Activated T-cell treated with anti-CD3 and anti-CD28 coated beads, Interleukin-2, amount 50 U/mL, for 24 hours (primary cell): ENCODE measurements around the gene PPY.
"Not testable (repeated sequence)": the region's sequence is repeated elsewhere in the genome, so short reads cannot be mapped to it uniquely, and the experiment has no call there.

Experiments
- DNase-seq: peaks from one replicate; pipeline ENCODE4 v3.0.0-alpha.2; 2020
- H3K27ac Mint-ChIP-seq: 2 replicates; pipeline ENCODE4 v1.8.0; 2020; ENCODE audit warnings: mild to moderate bottlenecking, mixed read lengths
- H3K27me3 Mint-ChIP-seq: 2 replicates; pipeline ENCODE4 v1.8.0; 2020; ENCODE audit warnings: mixed read lengths
- H3K36me3 Mint-ChIP-seq: 2 replicates; pipeline ENCODE4 v1.8.0; 2020; ENCODE audit warnings: low read depth, mixed read lengths
- H3K4me1 Mint-ChIP-seq: 2 replicates; pipeline ENCODE4 v1.8.0; 2020; ENCODE audit warnings: low read depth, mixed read lengths
- H3K4me3 Mint-ChIP-seq: 2 replicates; pipeline ENCODE4 v1.8.0; 2020; ENCODE audit warnings: mild to moderate bottlenecking, moderate library complexity, mixed read lengths
- H3K9me3 Mint-ChIP-seq: 2 replicates; pipeline ENCODE4 v1.8.0; 2020; ENCODE audit warnings: mixed read lengths

The PPY gene

GRCh38 chr17:43952351-43952723 is 10.1 kb upstream of the PPY start:
- Mint-ChIP-seq H3K27me3 (peaks cover 60% of the 10 kb centered on the region), H3K36me3 (no peaks in the 10 kb centered on the region), H3K9me3 (no peaks in the 10 kb centered on the region), H3K4me3 (no peak overlapping the region), H3K4me1 (peaks cover 3% of the 10 kb centered on the region), H3K27ac (no peak overlapping the region)
- no peak for DNase-seq

DNA sequence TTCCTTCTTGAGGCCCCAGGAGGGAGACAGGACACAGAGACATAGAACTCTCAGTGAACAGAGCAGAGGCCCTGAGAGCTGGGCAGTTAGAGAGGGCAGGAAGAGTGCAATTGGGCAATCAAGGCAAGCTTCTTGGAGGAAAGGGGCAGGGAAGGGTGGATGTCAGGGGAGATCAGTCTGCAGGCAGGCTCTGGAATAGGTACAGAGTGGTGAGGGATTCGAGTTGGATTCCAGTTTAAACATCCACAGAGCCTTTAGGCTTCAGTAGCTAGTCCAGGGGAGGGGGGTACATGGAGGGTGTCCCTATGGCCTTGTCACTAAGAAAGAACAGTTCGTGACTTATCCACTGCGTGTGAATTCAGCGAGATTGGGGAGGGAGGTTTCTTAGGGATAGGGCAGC is 9.5 kb upstream of the PPY start:
- Mint-ChIP-seq H3K27ac (no peak overlapping the region), H3K4me1 (peaks cover 3% of the 10 kb centered on the region), H3K27me3 (peaks cover 60% of the 10 kb centered on the region), H3K4me3 (no peak overlapping the region), H3K36me3 (no peaks in the 10 kb centered on the region), H3K9me3 (no peaks in the 10 kb centered on the region)
- DNase-seq = no peak

GRCh38 chr17:43950554-43950953 is 8.3 kb upstream of the PPY start:
- Mint-ChIP-seq H3K4me3 (no peak overlapping the region), H3K9me3 (no peaks in the 10 kb centered on the region), H3K27ac (no peak overlapping the region), H3K4me1 (peaks cover 3% of the 10 kb centered on the region), H3K27me3 (peaks cover 56% of the 10 kb centered on the region), H3K36me3 (no peaks in the 10 kb centered on the region)
- DNase-seq = no peak

DNA sequence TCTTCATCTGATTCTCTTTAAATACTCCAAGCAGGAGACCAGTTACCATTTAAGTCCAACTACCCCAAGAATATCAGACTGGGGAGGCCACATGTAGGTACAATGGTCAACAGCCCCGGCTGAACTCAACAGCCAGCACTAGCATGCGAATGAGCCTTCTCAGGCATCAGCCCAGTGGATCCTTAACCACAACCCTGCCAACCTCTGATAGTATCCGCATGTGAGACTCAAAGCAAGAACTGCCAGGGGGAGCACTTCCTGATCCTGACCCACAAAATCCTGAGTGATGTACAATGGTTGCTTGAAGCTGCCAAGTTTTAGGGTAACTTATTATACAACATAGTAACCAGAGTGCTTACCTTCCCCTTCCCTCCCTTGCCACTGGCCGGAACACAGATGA is 7.5 kb upstream of the PPY start:
- no peaks in the 10 kb centered on the region for H3K36me3 Mint-ChIP-seq
- H3K4me1 Mint-ChIP-seq = peaks cover 7% of the 10 kb centered on the region
- peaks cover 51% of the 10 kb centered on the region for H3K27me3 Mint-ChIP-seq
- no peak overlapping the region for H3K4me3 Mint-ChIP-seq
- H3K27ac Mint-ChIP-seq = no peak overlapping the region
- no peaks in the 10 kb centered on the region for H3K9me3 Mint-ChIP-seq
- no peak for DNase-seq

DNA sequence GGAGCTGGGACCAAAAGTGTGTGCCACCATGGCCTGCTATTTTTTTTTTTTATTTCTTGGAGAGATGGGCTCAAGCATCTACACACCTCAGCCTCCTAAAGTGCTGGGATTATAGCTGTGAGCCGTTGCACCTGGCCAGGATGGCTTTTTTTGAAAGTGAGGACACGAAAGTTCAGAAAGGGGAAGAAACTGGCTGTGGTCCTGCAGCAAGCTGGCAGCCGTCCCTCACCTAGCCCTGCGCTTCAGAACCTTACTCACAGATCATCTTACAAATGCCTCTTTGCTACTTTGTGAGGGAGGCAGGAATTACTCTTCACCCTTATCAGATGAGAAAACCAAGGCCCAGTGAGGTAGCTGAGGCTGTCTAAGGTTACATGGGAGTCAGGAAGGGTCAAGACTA is 4.5 kb upstream of the PPY start:
- no peak overlapping the region for H3K4me3 Mint-ChIP-seq
- no peak for DNase-seq
- H3K9me3 Mint-ChIP-seq = no peaks in the 10 kb centered on the region

DNA sequence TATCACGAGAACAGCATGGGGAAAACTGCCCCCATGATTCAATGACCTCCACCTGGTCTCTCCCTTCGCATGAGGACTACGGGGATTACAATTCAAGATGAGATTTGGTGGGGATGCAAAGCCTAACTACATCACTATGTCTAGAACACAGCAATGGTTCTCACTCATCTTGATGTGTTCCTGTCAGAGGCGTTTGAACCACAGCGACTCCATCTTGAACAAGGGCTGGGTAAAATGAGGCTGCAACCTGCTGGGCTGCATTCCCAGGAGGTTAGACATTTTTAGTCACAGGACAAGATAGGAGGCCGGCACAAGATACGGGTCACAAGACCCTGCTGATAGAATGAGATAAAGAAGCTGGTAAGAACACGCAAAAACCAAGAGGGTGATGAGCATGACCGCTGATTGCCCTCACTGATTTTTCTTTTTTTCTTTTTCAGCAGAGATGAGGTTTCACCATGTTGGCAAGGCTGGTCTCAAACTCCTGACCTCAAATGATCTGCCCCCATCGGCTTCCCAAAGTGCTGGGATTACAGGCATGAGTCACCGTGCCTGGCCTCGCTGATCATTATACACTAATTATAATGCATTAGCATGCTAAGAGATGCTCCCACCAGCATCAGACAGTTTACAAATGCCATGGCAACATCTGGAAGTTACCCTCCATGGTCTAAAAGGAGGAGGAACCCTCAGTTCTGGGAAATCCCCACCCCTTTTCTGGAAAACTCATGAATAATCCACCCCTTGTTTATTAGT is 3.0 kb upstream of the PPY start:
- no peaks in the 10 kb centered on the region for H3K36me3 Mint-ChIP-seq
- no peaks in the 10 kb centered on the region for H3K9me3 Mint-ChIP-seq
- DNase-seq = no peak
- no peak overlapping the region for H3K4me3 Mint-ChIP-seq
- peaks cover 13% of the 10 kb centered on the region for H3K27me3 Mint-ChIP-seq
- no peak overlapping the region for H3K27ac Mint-ChIP-seq
- peaks cover 11% of the 10 kb centered on the region for H3K4me1 Mint-ChIP-seq

More for the DNA sequence above, 4.5 kb upstream of the PPY start:
- H3K4me1 Mint-ChIP-seq = peaks cover 11% of the 10 kb centered on the region
- peaks cover 26% of the 10 kb centered on the region for H3K27me3 Mint-ChIP-seq
- no peaks in the 10 kb centered on the region for H3K36me3 Mint-ChIP-seq
- H3K27ac Mint-ChIP-seq = no peak overlapping the region

- Mint-ChIP-seq H3K27ac (no peak overlapping the region), H3K9me3 (no peaks in the 10 kb centered on the region), H3K4me3 (no peak overlapping the region), H3K36me3 (no peaks in the 10 kb centered on the region), H3K27me3 (peaks cover 10% of the 10 kb centered on the region), H3K4me1 (peaks cover 20% of the 10 kb centered on the region)
- DNase-seq = peak; percentile 44
These were observed 1.6 kb downstream of the PPY start for GRCh38 chr17:43940630-43941029.

- Mint-ChIP-seq H3K27ac (no peak overlapping the region), H3K9me3 (no peaks in the 10 kb centered on the region), H3K4me3 (no peak overlapping the region), H3K27me3 (peaks cover 10% of the 10 kb centered on the region), H3K4me1 (peaks cover 17% of the 10 kb centered on the region), H3K36me3 (no peaks in the 10 kb centered on the region)
- DNase-seq = no peak
These were observed 2.4 kb downstream of the PPY start for GRCh38 chr17:43939886-43940285.

- not testable (repeated sequence) for H3K9me3 Mint-ChIP-seq, H3K27ac Mint-ChIP-seq, H3K36me3 Mint-ChIP-seq, DNase-seq, H3K4me3 Mint-ChIP-seq
- Mint-ChIP-seq H3K27me3 (peaks cover 10% of the 10 kb centered on the region), H3K4me1 (peaks cover 14% of the 10 kb centered on the region)
These were observed 2.8 kb downstream of the PPY start for GRCh38 chr17:43939452-43939851.

DNA sequence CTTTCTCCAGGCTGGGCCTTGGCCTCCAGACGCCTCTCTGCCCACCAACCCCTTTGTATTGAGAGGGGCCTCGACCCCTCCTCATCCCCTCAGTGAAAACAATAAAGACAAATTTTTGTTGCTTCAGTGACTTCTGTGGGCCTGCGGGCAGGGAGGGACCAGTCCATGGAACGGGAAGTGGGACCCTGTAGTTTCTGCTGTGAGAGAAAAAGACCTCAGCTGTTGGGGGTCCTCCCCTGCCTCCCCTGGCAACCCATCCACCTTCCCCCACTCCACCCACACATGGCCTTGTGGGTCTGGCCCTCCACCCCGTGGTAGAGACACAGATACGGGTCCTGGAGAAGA is 3.5 kb downstream of the PPY start:
- no peaks in the 10 kb centered on the region for H3K9me3 Mint-ChIP-seq
- no peak overlapping the region for H3K27ac Mint-ChIP-seq
- peaks cover 10% of the 10 kb centered on the region for H3K27me3 Mint-ChIP-seq
- no peaks in the 10 kb centered on the region for H3K36me3 Mint-ChIP-seq
- no peak overlapping the region for H3K4me3 Mint-ChIP-seq
- DNase-seq = no peak
- peaks cover 9% of the 10 kb centered on the region for H3K4me1 Mint-ChIP-seq

DNA sequence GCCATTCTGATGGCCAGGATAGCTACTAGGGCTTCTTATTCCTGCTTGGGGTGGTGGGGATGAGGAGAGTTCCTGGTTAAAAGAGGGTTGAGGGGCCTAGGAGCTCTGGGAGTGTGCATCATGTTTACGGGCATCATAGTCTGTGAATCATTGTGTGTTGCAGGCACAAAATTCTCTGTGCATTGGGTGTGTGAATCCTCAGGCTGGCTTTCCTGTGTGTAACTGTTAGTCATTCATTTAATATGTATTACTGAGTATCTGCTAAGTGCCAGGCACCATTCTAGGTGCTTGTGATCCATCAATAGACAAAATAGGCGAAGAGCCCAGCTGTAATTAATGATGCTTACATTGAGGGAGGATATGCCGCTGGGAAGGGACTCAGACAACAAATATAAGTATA is 5.8 kb downstream of the PPY start:
- peaks cover 10% of the 10 kb centered on the region for H3K27me3 Mint-ChIP-seq
- no peaks in the 10 kb centered on the region for H3K9me3 Mint-ChIP-seq
- no peak overlapping the region for H3K4me3 Mint-ChIP-seq
- no peak for DNase-seq
- no peak overlapping the region for H3K27ac Mint-ChIP-seq
- H3K4me1 Mint-ChIP-seq = peaks cover 9% of the 10 kb centered on the region
- no peaks in the 10 kb centered on the region for H3K36me3 Mint-ChIP-seq

- Mint-ChIP-seq H3K36me3 (no peaks in the 10 kb centered on the region), H3K27me3 (peaks cover 10% of the 10 kb centered on the region), H3K4me3 (no peak overlapping the region), H3K4me1 (peaks cover 9% of the 10 kb centered on the region), H3K27ac (no peak overlapping the region), H3K9me3 (no peaks in the 10 kb centered on the region)
- DNase-seq = no peak
These were observed 6.4 kb downstream of the PPY start for GRCh38 chr17:43935926-43936261.

DNA sequence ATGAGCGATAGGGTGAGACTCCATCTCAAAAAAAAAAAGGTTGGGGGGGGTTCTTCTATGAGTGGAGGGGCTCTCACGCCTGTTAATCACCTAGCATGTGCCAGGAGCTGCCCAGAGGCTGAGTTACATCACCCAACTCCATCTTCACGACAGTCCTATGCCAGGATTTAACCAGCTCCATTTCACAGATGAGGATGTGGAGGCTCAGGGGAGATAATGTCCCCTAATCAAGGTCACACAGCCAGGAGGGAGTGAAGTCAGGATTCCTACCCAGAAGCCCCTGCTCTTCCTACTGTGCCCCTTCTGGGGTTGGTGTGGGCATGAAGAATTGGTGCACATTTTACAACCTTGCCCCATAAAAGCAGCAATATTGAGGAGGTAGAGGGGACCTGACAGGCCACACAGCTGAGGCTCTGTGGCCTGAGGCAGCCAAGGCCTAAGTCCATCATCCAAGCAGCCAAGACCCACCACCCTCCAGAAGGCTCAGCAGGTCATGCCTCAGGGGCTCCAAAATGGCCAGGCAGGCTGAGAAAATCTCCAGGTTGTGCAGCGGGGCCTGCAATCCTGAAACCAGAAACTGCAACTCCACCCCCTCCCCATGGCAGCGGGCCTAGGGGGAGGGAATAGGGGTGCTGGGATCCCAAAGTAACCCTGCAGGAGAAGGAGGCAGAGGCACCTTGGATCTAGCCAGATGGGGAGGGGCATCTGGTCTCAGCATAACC is 6.9 kb downstream of the PPY start:
- Mint-ChIP-seq H3K27me3 (peaks cover 10% of the 10 kb centered on the region), H3K4me1 (peaks cover 9% of the 10 kb centered on the region), H3K36me3 (no peaks in the 10 kb centered on the region), H3K9me3 (no peaks in the 10 kb centered on the region), H3K27ac (no peak overlapping the region), H3K4me3 (no peak overlapping the region)
- no peak for DNase-seq

- Mint-ChIP-seq H3K36me3 (no peaks in the 10 kb centered on the region), H3K4me3 (no peak overlapping the region), H3K27me3 (peaks cover 2% of the 10 kb centered on the region), H3K4me1 (peaks cover 14% of the 10 kb centered on the region), H3K9me3 (no peaks in the 10 kb centered on the region), H3K27ac (no peak overlapping the region)
- DNase-seq = no peak
These were observed 9.4 kb downstream of the PPY start for GRCh38 chr17:43932923-43933322.

DNA sequence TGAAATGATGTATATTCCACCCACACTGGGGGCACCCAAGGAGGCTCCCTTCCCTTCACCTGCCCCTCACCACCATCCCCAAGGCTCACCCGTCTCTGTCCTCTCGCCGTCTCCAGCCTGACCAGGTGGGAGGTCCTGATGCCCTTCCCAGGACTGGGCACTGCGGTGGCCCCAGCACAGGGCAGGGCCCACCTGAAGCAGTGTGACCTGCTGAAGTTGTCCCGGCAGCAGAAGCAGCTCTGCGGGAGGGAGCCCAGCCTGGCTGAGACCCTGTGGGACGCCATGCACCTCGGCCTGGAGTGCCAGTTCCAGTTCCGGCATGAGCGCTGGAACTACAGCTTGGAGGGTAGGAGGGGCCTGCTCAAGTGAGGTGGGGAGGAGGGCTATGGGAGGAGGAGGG is 9.9 kb downstream of the PPY start:
- Mint-ChIP-seq H3K9me3 (no peaks in the 10 kb centered on the region), H3K27me3 (peaks cover 5% of the 10 kb centered on the region), H3K36me3 (no peaks in the 10 kb centered on the region), H3K4me1 (peaks cover 16% of the 10 kb centered on the region), H3K4me3 (no peak overlapping the region), H3K27ac (no peak overlapping the region)
- no peak for DNase-seq
